Neuronal stem cell (in vitro differentiated cells): ENCODE data around the gene NOTO. TPM values are rescaled to one million over a fixed set of nuclear protein-coding genes. Genes with fewer than 3 reads are reported as not detected.

Source experiments
- DNase-seq: peaks from one replicate; pipeline ENCODE4 v3.0.0-alpha.2; 2013; ENCODE audit warnings: low spot score
- H2AFZ ChIP-seq: one replicate; pipeline ENCODE4 v1.6.1; 2013; ENCODE audit warnings: mild to moderate bottlenecking, low read length, inconsistent platforms
- H2AK5ac ChIP-seq: 2 replicates; pipeline ENCODE4 v1.6.1; 2013; ENCODE audit warnings: low read depth, mild to moderate bottlenecking, inconsistent platforms, low read length, moderate library complexity, mixed read lengths
- H2BK120ac ChIP-seq: 2 replicates; pipeline ENCODE4 v1.6.1; 2013; ENCODE audit warnings: low read depth, mild to moderate bottlenecking, inconsistent platforms, low read length, moderate library complexity, mixed read lengths
- H2BK12ac ChIP-seq: one replicate; pipeline ENCODE4 v1.6.1; 2013; ENCODE audit warnings: low read length, inconsistent platforms
- H2BK15ac ChIP-seq: 2 replicates; pipeline ENCODE4 v1.6.1; 2013; ENCODE audit warnings: mild to moderate bottlenecking, low read length, inconsistent platforms, mixed read lengths
- H2BK5ac ChIP-seq: one replicate; pipeline ENCODE4 v1.6.1; 2013; ENCODE audit warnings: inconsistent platforms, mild to moderate bottlenecking, low read length, moderate library complexity
- H3K14ac ChIP-seq: one replicate; pipeline ENCODE4 v1.6.1; 2013; ENCODE audit warnings: low read length, inconsistent platforms
- H3K18ac ChIP-seq: 2 replicates; pipeline ENCODE4 v1.6.1; 2013; ENCODE audit warnings: low read length, inconsistent platforms
- H3K23ac ChIP-seq: 2 replicates; pipeline ENCODE4 v1.6.1; 2013; ENCODE audit warnings: low read depth, mild to moderate bottlenecking, mixed read lengths, low read length, inconsistent platforms; ENCODE audit not compliant: poor library complexity
- H3K27ac ChIP-seq: replicated peaks from 3 replicates; pipeline ENCODE4 v1.5.1; 2013; ENCODE audit warnings: low read length, inconsistent platforms
- H3K27me3 ChIP-seq, 3 experiments: 2 replicates each; pipeline ENCODE4 v1.6.1; 2013; ENCODE audit warnings: low read length in 3 of 3, mild to moderate bottlenecking in 2 of 3, inconsistent platforms in 1 of 3, low read depth in 1 of 3, mixed read lengths in 1 of 3, moderate library complexity in 1 of 3; ENCODE audit not compliant: control insufficient read depth in 3 of 3, insufficient read depth in 3 of 3
- H3K36me3 ChIP-seq, 2 donors: replicated peaks in 1 of 2; 2 replicates each; pipeline ENCODE4 v1.6.1; 2013; ENCODE audit warnings: low read length in 2 of 2; ENCODE audit not compliant: control insufficient read depth in 2 of 2, insufficient read depth in 2 of 2
- H3K4ac ChIP-seq: 2 replicates; pipeline ENCODE4 v1.6.1; 2013; ENCODE audit warnings: inconsistent platforms, mild to moderate bottlenecking, low read length, moderate library complexity
- H3K4me1 ChIP-seq, 2 donors: 1 replicate in 1 of 2; 2 replicates in 1 of 2; pipeline ENCODE4 v1.6.1; 2013; ENCODE audit warnings: low read length in 2 of 2, low read depth in 1 of 2; ENCODE audit not compliant: control insufficient read depth in 2 of 2, insufficient read depth in 1 of 2
- H3K4me2 ChIP-seq: one replicate; pipeline ENCODE4 v1.6.1; 2013; ENCODE audit warnings: mild to moderate bottlenecking, low read length, inconsistent platforms; ENCODE audit not compliant: insufficient read depth, poor library complexity, severe bottlenecking
- H3K4me3 ChIP-seq, 2 donors: 2 replicates each; pipeline ENCODE4 v1.5.1; 2013; ENCODE audit warnings: low read length in 2 of 2, mild to moderate bottlenecking in 2 of 2, inconsistent platforms in 1 of 2, moderate library complexity in 1 of 2
- H3K79me1 ChIP-seq: one replicate; pipeline ENCODE4 v1.6.1; 2013; ENCODE audit warnings: low read depth, mild to moderate bottlenecking, inconsistent platforms, low read length, moderate library complexity
- H3K9ac ChIP-seq: one replicate; pipeline ENCODE4 v1.6.1; 2013; ENCODE audit warnings: mild to moderate bottlenecking, low read depth, low read length, inconsistent platforms; ENCODE audit not compliant: poor library complexity
- H3K9me3 ChIP-seq, 2 donors: replicated peaks in 1 of 2; 2 replicates each; pipeline versions ENCODE3 to v1.6.1; 2013; ENCODE audit warnings: low read length in 2 of 2, mild to moderate bottlenecking in 2 of 2, inconsistent platforms in 1 of 2, low read depth in 1 of 2, mixed read lengths in 1 of 2, moderate library complexity in 1 of 2; ENCODE audit not compliant: control insufficient read depth in 2 of 2, insufficient read depth in 1 of 2
- H4K8ac ChIP-seq: one replicate; pipeline ENCODE4 v1.6.1; 2013; ENCODE audit warnings: low read depth, mild to moderate bottlenecking, inconsistent platforms, low read length, moderate library complexity
- H4K91ac ChIP-seq: one replicate; pipeline ENCODE4 v1.6.1; 2013; ENCODE audit warnings: low read length, low read depth, mild to moderate bottlenecking, inconsistent platforms; ENCODE audit not compliant: poor library complexity
- WGBS, 2 donors: extraction: QIAGEN DNeasy Blood & Tissue Kit; methylation state at CpG; one replicate each; pipeline ENCODE4 v1.1.7; 2013; ENCODE audit warnings: missing lambda C conversion rate in 2 of 2, mixed read lengths in 1 of 2; ENCODE audit not compliant: insufficient read length in 2 of 2, insufficient replicate concordance in 1 of 2; ENCODE audit errors: extremely low coverage in 2 of 2; 5-methylcytosine and 5-hydroxymethylcytosine counted together
- polyA plus RNA-seq, 2 experiments: library from polyadenylated mRNA; stranded (reverse); fragments of 200-250 nt; gene quantifications; one replicate each; pipeline ENCODE4 v1.2.3, GENCODE V29; 2013

The NOTO gene, protein sequence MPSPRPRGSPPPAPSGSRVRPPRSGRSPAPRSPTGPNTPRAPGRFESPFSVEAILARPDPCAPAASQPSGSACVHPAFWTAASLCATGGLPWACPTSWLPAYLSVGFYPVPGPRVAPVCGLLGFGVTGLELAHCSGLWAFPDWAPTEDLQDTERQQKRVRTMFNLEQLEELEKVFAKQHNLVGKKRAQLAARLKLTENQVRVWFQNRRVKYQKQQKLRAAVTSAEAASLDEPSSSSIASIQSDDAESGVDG
- polyA plus RNA-seq (2013, experiment 1 of 2) = not detected
- not detected for polyA plus RNA-seq (2013, experiment 2 of 2)

DNA sequence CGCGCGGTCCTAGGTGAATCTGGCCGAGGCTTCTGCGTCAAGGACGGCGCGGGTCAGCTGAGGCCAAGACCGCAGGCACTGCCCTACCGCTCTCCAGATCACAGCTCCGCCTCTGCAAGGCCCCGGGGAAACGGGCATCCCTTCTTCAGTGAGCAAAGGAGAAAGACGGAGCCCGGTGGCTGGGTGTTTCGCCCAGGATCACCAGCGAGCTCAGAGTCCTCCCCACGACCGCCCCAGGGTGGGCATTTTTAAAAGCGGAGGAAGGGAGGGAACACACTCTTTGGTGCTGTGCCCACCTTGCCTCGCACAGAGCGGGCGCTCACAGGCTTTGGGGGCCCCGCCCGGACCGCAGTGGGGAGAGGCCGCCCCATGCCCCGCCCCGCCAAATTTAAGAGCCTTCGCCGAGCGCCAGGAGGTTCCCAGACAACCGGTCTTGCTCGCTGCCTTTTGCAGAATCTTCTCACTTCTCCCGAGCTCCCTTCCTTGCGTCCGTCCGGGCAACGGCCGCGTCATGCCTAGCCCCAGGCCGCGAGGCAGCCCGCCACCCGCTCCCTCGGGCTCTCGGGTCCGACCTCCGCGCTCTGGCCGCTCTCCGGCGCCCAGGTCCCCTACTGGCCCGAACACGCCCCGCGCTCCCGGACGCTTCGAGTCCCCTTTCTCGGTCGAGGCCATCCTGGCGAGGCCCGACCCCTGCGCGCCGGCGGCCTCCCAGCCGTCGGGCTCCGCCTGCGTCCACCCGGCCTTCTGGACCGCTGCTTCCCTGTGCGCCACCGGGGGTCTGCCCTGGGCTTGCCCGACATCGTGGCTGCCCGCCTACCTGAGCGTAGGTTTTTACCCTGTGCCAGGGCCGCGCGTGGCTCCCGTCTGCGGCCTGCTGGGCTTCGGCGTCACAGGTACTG lies at the start of gene NOTO:
Gene NOTO, plus strand, starts transcription at position 419 of the 899 bp plus-strand sequence. Its CDS starts 93 bp downstream, at position 512.
- no peak for DNase-seq
- Histone ChIP-seq H2AK5ac (no peak within 1 kb of the TSS), H3K14ac (peak within 1 kb of the TSS; percentile 82), H3K9me3 (peaks cover 0 to 10% of the 10 kb centered on the region in 2 donors), H4K8ac (no peak within 1 kb of the TSS), H2AFZ (peak within 1 kb of the TSS; percentile 81), H3K4ac (no peak within 1 kb of the TSS), H3K18ac (peak within 1 kb of the TSS; percentile 89), H3K9ac (peak within 1 kb of the TSS; percentile 60), H2BK120ac (peak within 1 kb of the TSS; percentile 61), H2BK12ac (no peak within 1 kb of the TSS), H4K91ac (no peak within 1 kb of the TSS), H3K79me1 (no peaks in the 10 kb centered on the region), H3K27me3 (peaks cover 18 to 74% (median 32%) of the 10 kb centered on the region in 3 experiments), H2BK5ac (no peak within 1 kb of the TSS), H2BK15ac (no peak within 1 kb of the TSS), H3K4me3 (peak within 1 kb of the TSS in 1 of 2 donors; percentile 46), H3K36me3 (no peaks in the 10 kb centered on the region), H3K4me1 (no peaks in the 10 kb centered on the region), H3K4me2 (peak within 1 kb of the TSS; percentile 62), H3K23ac (peak within 1 kb of the TSS; percentile 55), H3K27ac (no peak within 1 kb of the TSS)
- WGBS, 2 donors = no CpG with 5 or more reads among the region's 87 CpGs

DNA sequence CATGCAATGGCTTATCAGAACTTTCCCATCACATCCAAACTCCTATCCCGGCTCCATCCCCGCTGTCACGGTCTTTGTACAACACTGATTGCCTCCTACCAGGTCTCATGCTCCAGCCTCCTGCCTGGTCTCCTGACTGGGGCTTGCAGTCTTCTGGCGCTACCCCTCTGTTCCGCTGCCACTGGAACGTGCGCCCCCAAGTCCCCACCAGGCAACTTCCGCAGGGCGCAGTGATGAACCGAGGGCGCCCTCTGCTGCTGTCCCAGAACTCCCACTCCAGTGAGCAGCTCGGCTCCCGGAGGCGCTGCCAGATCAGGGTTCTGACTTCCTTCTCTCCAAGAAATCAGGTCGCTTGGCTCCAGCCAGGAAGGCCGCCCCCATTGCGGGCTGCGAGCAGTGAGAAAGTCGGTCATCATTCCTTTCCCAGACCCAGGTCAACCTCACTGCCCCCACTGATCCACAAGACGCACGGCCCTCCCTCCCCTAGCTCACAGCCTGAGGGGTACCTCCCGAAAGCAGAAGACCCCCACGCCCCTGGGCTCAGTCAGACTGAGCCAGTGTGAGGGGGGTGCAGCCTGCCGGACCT lies 45.7 kb upstream of the NOTO start:
- Histone ChIP-seq H3K4me1 (peaks cover 0 to 5% of the 10 kb centered on the region in 2 donors), H2BK12ac (no peak overlapping the region), H2AK5ac (peak overlapping the region; percentile 68), H2BK120ac (no peak overlapping the region), H2BK5ac (no peak overlapping the region), H2BK15ac (no peak overlapping the region), H4K91ac (no peak overlapping the region), H3K9ac (peak overlapping the region; percentile 50), H3K18ac (peak overlapping the region; percentile 52), H3K4ac (no peak overlapping the region), H3K27ac (no peak overlapping the region), H2AFZ (peak overlapping the region; percentile 62), H3K4me3 (no peak overlapping the region), H3K79me1 (no peaks in the 10 kb centered on the region), H3K36me3 (no peaks in the 10 kb centered on the region), H3K27me3 (peaks cover 0 to 23% (median 5%) of the 10 kb centered on the region in 3 experiments), H3K4me2 (peak overlapping the region; percentile 40), H3K14ac (no peak overlapping the region), H4K8ac (no peak overlapping the region), H3K23ac (no peak overlapping the region), H3K9me3 (no peaks in the 10 kb centered on the region)
- WGBS, 2 donors = no CpG with 5 or more reads among the region's 24 CpGs
- peak; percentile 57 for DNase-seq

DNA sequence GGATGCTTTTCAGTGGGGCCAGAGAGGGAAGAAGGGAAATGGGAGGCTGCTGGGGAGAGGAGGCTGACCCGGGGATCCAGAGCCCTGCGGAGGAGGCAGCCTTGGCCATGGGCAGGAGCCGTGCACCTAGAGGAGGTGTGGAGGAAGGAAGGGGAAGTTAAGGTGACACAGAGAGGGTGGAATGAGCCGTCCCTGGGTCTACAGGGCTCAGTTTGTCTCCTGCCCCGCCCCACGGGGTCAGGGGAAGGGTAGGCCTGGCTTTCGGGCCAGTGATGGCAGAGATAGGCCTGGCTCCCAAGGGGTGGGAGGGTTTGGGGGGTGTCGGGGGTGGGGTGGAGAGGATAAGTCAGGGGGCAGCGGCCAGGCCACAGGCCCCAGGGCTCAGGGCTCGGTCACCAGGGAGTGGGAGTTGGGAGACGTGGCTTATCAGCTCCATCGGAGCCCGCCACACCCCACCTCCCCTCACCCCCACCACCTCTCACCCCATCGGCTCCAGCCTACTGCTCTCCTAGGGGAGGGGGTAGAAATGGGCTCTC lies 39.5 kb upstream of the NOTO start:
- H3K23ac ChIP-seq = no peak overlapping the region
- no CpG with 5 or more reads among the region's 14 CpGs for WGBS, 2 donors
- H4K8ac ChIP-seq = no peak overlapping the region
- H3K4me2 ChIP-seq = no peak overlapping the region
- no peak overlapping the region for H2BK5ac ChIP-seq
- no peak overlapping the region for H3K18ac ChIP-seq
- H3K36me3 ChIP-seq = no peaks in the 10 kb centered on the region
- no peak overlapping the region for H3K14ac ChIP-seq
- no peak overlapping the region for H3K27ac ChIP-seq
- no peak overlapping the region for H3K4ac ChIP-seq
- no peak for DNase-seq
- H3K4me3 ChIP-seq = no peak overlapping the region
- H3K79me1 ChIP-seq = no peaks in the 10 kb centered on the region
- H3K9me3 ChIP-seq = no peaks in the 10 kb centered on the region
- no peaks in the 10 kb centered on the region for H3K4me1 ChIP-seq
- H3K27me3 ChIP-seq = peaks cover 0 to 8% (median 2%) of the 10 kb centered on the region in 3 experiments
- no peak overlapping the region for H2AFZ ChIP-seq
- H2AK5ac ChIP-seq = no peak overlapping the region
- no peak overlapping the region for H2BK120ac ChIP-seq
- no peak overlapping the region for H4K91ac ChIP-seq
- no peak overlapping the region for H3K9ac ChIP-seq
- no peak overlapping the region for H2BK15ac ChIP-seq
- no peak overlapping the region for H2BK12ac ChIP-seq
